ENCODE data around the gene MICAL2.

- TF ChIP-seq, protein P1, sequence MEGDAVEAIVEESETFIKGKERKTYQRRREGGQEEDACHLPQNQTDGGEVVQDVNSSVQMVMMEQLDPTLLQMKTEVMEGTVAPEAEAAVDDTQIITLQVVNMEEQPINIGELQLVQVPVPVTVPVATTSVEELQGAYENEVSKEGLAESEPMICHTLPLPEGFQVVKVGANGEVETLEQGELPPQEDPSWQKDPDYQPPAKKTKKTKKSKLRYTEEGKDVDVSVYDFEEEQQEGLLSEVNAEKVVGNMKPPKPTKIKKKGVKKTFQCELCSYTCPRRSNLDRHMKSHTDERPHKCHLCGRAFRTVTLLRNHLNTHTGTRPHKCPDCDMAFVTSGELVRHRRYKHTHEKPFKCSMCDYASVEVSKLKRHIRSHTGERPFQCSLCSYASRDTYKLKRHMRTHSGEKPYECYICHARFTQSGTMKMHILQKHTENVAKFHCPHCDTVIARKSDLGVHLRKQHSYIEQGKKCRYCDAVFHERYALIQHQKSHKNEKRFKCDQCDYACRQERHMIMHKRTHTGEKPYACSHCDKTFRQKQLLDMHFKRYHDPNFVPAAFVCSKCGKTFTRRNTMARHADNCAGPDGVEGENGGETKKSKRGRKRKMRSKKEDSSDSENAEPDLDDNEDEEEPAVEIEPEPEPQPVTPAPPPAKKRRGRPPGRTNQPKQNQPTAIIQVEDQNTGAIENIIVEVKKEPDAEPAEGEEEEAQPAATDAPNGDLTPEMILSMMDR (IDR thresholded peaks at IDR 0.05): no peak
- no peak for TF ChIP-seq EZH2 (IDR thresholded peaks at IDR 0.05; ENCODE audit: borderline replicate concordance, insufficient read depth, low read depth, low read length, poor library complexity, severe bottlenecking)
Observed at GRCh38 chr11:12108875-12109453, 1.4 kb upstream of the MICAL2 start.

Data from B cell (primary cell).